ENCODE data around the gene STYX.
"Not testable (repeated sequence)": the region's sequence is repeated elsewhere in the genome, so short reads cannot be mapped to it uniquely, and the experiment has no call there.

The STYX gene

DNA sequence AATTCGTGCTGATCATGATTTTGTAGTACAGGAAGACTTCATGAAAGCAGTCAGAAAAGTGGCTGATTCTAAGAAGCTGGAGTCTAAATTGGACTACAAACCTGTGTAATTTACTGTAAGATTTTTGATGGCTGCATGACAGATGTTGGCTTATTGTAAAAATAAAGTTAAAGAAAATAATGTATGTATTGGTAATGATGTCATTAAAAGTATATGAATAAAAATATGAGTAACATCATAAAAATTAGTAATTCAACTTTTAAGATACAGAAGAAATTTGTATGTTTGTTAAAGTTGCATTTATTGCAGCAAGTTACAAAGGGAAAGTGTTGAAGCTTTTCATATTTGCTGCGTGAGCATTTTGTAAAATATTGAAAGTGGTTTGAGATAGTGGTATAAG, 2.5 kb upstream of the STYX start:
- not testable (repeated sequence) for DNase-seq

- not testable (repeated sequence) for DNase-seq
Measured at GRCh38 chr14:52729035-52729434, 931 bp upstream of the STYX start.

GRCh38 chr14:52729585-52729924, 411 bp upstream of the STYX start:
- no peak for DNase-seq

- peak; percentile 40 for DNase-seq
Measured at GRCh38 chr14:52730709-52731111, 744 bp downstream of the STYX start.

DNA sequence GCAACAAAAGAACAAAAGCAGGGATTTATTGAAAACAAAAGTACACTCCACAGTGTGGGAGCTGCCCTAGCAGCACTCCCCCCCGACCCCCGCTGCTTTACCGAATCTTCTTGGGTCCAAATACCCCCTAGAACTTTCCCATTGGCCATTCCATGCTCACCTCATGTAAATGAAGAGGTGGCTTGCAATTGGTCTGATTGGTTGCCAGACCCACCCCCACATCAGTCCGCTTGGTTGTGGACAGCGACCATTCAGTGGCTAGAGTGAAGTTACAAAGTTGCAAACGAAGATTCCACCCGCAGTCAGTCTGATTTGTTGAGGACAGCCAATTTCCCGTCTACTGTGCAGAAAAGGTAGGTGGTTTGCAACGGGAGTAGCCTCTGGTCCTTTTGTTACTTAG, 3.9 kb downstream of the STYX start:
- DNase-seq = no peak

GRCh38 chr14:52735921-52736489, 6.0 kb downstream of the STYX start:
- no peak for DNase-seq

GRCh38 chr14:52738409-52738808, 8.4 kb downstream of the STYX start:
- no peak for DNase-seq

GRCh38 chr14:52740751-52741150, 10.8 kb downstream of the STYX start:
- no peak for DNase-seq

DNA sequence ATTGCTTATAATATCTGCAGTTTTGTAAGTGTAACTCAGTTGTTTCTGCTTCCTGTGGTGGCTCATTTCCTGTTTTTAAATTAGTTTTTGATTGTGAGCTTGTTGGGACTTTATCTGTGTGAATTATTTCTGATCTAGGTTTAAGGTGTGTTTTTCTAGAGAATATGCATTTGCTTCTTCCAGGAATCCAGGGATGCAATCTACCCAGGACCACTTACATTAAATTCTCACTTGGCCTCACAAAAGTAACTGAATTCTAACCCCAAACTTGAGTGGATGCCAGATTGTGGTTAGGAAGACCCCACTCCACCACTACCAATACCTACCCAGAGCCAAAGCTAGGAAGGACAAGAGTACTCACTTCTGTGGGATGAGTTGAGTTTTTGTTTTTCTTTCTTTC, 11.9 kb downstream of the STYX start:
- peak; percentile 6 for DNase-seq

DNA sequence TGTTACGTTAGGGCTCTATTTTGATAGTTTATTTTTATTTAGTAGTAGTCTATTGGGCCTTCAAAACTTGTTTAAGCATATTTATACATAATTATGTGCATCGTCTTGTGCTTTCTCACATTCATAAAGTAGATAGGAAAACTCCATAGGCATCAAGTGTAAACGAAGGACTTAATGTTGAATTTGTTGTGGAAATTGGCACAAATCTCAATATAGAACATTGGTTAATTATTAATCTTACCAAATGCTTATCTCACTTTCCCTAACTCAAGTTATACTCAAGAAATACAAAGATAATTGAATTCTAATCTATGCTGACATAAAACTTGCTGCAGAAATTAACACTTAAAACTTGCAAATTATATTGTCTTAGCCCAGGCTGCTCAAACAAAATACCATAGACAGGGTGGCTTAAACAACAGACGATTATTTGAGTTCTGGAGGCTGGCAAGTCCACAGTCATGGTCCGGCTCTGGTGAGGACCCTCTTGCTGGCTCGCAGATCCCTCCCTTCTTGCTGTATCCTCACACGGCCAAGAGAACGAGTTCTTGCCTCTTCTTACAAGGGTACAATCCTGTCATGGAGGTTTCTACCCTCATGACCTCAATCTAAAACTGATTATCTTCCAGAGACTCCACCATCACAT, 18.8 kb downstream of the STYX start:
- DNase-seq = no peak

DNA sequence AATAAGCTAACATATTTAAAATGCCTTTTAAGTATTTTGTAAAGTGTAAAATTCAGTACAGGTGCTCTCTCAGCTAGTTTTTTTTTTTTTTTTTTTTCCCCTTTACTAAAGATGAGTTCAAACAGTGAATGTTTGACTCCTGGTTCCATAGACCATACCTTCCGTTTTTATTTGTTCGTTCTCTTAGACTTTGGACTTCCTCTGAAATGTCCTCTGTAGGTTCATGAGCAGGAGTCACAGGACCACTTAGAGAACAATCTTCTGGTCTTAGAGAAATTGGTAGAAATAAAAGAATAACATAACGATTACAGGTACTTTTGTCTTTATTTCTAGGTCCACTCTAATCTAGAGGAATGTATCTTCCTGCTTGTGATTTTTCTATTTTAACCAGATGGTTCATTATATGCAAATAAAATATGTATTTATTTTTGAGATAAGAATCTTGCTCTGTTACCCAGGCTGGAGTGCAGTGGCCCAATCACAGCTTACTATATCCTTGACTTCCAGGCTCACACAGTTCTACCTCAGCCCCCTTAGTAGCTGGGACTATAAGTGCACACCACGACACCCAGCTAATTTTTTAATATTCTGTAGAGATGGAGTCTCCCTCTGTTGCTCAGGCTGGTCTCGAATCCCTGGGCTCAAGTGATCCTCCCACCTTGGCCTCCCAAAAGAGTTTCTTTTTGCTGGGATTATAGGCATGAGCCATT, 25.8 kb downstream of the STYX start:
- DNase-seq = no peak

DNA sequence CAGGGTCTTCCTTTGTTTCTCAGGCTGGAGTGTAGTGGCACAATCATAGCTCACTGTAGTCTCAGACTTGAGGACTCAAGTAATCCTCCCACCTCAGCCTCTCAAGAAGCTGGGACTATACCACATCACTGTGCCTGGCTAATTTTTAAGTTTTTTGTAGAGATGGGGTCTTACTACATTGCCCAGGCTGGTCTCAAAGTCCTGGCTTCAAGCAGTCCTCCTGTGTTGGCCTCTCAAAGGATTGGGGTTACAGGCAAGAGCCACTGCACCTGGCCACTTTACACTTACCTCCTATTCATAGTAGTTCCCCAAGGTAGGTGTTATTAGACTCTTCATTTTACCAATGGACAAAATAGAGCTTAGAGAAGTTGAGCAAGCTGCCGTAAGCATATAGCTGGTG, 29.2 kb downstream of the STYX start:
- DNase-seq = no peak

DNA sequence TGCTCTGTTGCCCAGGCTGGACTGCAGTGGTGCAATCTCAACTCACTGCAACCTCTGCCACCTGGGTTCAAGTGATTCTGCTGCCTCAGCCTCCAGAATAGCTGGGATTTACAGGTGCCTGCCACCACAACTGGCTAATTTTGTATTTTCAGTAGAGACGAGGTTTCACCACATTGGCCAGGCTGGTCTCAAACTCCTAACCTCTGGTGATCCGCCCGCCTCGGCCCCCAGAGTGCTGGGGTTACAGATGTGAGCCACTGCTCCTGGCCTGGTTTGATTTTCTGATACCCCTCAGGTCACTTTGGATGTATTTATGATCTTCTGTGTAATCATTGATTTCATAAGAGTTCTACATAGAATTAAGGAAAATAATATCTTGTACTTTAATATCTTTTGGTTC, 33.0 kb downstream of the STYX start:
- not testable (repeated sequence) for DNase-seq

- no peak for DNase-seq
Measured at GRCh38 chr14:52767058-52767833, 37.3 kb downstream of the STYX start.

DNA sequence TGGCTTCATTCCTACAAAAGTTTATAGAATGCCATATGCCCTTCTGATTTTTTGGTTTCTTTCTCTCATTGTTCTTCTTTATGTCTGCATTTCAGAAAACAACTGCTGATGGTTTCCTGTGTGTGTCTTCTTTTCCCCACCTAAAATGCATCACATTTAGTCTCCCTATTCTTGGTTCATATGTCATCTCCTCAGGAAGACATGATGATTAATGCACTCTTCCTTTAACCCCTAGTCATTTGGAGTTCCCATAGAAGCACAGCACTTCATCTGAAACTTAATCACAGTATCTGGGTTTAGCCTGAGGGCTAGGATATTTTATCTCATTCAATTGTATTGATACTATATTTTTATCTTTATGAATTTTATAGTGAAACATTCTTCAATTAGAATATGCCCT, 39.9 kb downstream of the STYX start:
- DNase-seq = no peak

GRCh38 chr14:52776816-52777215, 46.9 kb downstream of the STYX start:
- no peak for DNase-seq

- no peak for DNase-seq
Measured at GRCh38 chr14:52778702-52779101, 48.7 kb downstream of the STYX start.

DNA sequence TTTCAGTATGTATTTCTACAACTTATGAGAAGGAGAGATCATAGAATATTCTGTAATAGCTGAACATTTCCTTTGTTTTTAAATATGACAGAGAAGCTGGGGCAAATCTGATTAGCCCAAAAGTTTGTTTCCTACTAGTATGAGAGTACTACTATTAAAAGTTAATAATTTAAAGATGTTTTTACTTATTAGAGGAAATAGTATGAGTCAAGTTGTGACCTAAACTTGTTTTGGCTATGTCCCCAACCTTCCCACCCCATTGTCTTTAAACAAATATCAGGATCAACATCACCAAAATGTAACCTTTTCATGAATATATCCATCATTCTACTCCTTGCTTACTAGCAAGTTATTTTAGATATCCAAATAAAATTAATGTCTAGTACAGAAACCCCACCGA, 50.9 kb downstream of the STYX start:
- DNase-seq = no peak

- DNase-seq = no peak
Measured at GRCh38 chr14:52781629-52782028, 51.7 kb downstream of the STYX start.

DNA sequence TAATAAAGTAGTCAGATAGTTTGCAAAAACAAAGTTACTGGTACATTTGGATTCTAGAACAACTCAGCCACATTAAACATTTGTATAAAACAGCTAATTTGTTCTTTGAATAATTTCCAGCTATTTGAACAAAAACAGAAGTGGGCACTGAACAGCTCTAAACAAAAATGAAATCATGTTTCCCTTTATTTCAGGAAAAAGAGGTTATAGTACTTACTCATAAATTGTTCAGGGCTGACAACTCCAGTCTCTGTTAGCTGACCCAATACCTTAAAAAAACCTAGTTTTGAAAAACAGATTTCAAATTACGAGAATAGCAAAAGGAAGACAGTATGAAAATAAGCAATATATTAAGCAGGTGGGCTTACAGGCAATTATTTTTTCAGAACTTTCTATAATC, 53.2 kb downstream of the STYX start:
- DNase-seq = peak; percentile 53

GRCh38 chr14:52786887-52787286, 56.9 kb downstream of the STYX start:
- no peak for DNase-seq

DNA sequence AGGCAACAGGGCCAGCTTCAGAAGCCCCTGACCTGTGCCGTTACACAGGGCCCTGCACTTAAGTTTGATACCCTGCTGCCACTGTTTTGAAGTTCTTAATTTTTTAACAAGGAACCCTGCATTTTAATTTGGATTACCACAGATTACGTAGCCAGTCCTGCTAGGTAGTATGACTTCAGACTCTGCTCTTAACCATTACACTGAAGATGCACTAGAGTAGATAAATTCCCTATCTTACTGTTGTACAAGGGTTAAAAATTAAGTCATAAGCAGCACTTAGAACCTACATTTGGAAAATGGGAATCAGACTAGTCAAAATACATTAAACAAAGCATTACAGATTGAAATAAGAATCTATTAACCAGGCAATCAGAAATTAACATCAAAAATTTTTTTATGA, 59.2 kb downstream of the STYX start:
- no peak for DNase-seq

DNA sequence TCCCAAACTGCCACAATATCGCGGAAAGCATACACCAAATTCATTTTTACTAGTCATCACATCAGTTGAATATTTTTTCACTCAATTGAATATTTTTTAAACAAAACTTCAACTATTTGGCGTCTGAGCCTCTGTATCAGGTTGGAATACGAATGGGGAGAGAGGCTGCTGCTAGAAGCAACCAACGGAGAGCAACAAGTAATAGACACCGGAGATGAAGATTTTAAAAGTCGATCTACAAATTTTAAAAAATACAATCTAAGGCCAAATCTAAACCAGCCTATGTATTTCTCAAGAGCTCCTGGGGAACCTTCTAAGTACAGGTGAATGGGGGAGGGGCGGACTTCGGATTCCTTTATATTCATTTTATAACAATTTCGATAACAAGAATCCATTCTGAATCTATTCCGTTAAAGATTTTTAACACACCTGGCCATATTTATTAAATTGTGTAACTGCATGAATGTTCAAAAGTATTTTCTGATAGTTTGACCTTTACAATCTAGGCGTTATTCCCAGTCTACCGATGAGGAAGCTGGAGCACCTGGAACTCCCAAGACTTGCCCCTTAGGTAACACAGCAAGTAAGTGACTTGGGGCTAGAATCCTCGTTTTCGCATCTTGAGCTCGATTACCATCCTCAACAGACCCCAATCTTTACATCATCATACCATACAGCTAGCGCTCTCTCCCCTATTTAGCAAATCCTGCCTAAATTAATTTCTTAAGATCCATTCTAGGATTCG, 60.2 kb downstream of the STYX start:
- no peak for DNase-seq
